ENCODE measurements around the gene FBN1.

GRCh38 chr15:48574187-48574586 is 71.3 kb downstream of the FBN1 start:
- no peak for TF ChIP-seq CTCF (IDR thresholded peaks at IDR 0.05)
- TF ChIP-seq POLR2AphosphoS5 (IDR thresholded peaks at IDR 0.05) = no peak
